Activated T-cell treated with anti-CD3 and anti-CD28 coated beads, Interleukin-2, amount 50 U/mL, for 72 hours (primary cell): ENCODE results near the gene BRIP1. TPM values are rescaled to one million over a fixed set of nuclear protein-coding genes. Genes with fewer than 3 reads are reported as not detected.
"Not testable (repeated sequence)": the region's sequence is repeated elsewhere in the genome, so short reads cannot be mapped to it uniquely, and the experiment has no call there.

Experiments used
- ATAC-seq, 2 donors: fragments of 150-1000 bp; cut with Tn5 transposase; replicated peaks in 1 of 2; 2 replicates each; pipeline ENCODE4 v1.10.0; 2021; ENCODE audit warnings: moderate library complexity in 2 of 2, mild to moderate bottlenecking in 1 of 2
- DNase-seq, 2 donors: peaks; one replicate each; pipeline ENCODE4 v3.0.0; 2021 to 2022; ENCODE audit warnings: mixed read lengths in 1 of 2
- H3K27ac Mint-ChIP-seq: one replicate; pipeline ENCODE4 v1.8.0; 2022; ENCODE audit warnings: mild to moderate bottlenecking, moderate library complexity, mixed read lengths
- H3K27me3 Mint-ChIP-seq: one replicate; pipeline ENCODE4 v1.8.0; 2022; ENCODE audit warnings: low read depth, mixed read lengths
- H3K36me3 Mint-ChIP-seq, 2 donors: one replicate each; pipeline ENCODE4 v1.8.0; 2022; ENCODE audit warnings: mixed read lengths in 2 of 2, mild to moderate bottlenecking in 1 of 2; ENCODE audit not compliant: insufficient read depth in 2 of 2
- H3K4me1 Mint-ChIP-seq: one replicate; pipeline ENCODE4 v1.8.0; 2022; ENCODE audit warnings: low read depth, mixed read lengths
- H3K4me3 Mint-ChIP-seq, 2 donors: one replicate each; pipeline ENCODE4 v1.8.0; 2022; ENCODE audit warnings: mild to moderate bottlenecking in 2 of 2, mixed read lengths in 2 of 2, moderate library complexity in 2 of 2
- H3K9me3 Mint-ChIP-seq, 2 donors: one replicate each; pipeline ENCODE4 v1.8.0; 2022; ENCODE audit warnings: mixed read lengths in 2 of 2
- total RNA-seq, 2 donors: library from RNA; stranded (reverse); gene quantifications; one replicate each; pipeline ENCODE4 v1.2.3, GENCODE V29; 2022

BRIP1 gene
- total RNA-seq, 2 donors from 2014 or later, result 10.8 to 12.7 TPM

- Mint-ChIP-seq H3K4me3 (no peak overlapping the region), H3K27ac (no peak overlapping the region), H3K27me3 (no peaks in the 10 kb centered on the region), H3K36me3 (peaks cover 0 to 3% of the 10 kb centered on the region in 2 donors), H3K9me3 (no peaks in the 10 kb centered on the region), H3K4me1 (no peaks in the 10 kb centered on the region)
- DNase-seq (no peak), ATAC-seq (no peak)
Measured at GRCh38 chr17:61878984-61879612, 15.8 kb upstream of the BRIP1 start.

- peaks cover 0 to 6% of the 10 kb centered on the region in 2 donors for H3K36me3 Mint-ChIP-seq
- no peaks in the 10 kb centered on the region for H3K9me3 Mint-ChIP-seq
- no peak overlapping the region for H3K4me3 Mint-ChIP-seq
- ATAC-seq, result no peak
- H3K27ac Mint-ChIP-seq, result no peak overlapping the region
- H3K4me1 Mint-ChIP-seq, result no peaks in the 10 kb centered on the region
- no peak for DNase-seq
- no peaks in the 10 kb centered on the region for H3K27me3 Mint-ChIP-seq
Measured at GRCh38 chr17:61878520-61878919, 15.2 kb upstream of the BRIP1 start.

DNA sequence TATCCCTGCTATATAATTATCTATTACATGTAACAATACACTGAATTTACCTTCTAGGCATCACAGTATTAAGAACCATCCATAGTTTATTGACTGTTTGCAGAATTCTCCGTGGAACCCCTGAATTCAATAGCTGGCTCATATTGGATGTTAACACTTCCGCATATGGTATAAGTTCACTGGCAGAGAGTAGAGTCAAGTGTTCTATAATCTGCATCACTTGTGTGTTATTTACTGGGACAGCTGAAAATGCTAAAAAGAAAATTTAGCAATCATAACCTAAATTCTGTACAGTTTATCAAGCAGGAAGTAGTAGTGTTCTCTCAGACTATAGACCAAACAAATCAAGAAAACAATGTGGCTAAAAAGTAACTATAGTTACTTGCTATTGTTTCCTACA lies 14.5 kb upstream of the BRIP1 start:
- no peak for ATAC-seq

DNA sequence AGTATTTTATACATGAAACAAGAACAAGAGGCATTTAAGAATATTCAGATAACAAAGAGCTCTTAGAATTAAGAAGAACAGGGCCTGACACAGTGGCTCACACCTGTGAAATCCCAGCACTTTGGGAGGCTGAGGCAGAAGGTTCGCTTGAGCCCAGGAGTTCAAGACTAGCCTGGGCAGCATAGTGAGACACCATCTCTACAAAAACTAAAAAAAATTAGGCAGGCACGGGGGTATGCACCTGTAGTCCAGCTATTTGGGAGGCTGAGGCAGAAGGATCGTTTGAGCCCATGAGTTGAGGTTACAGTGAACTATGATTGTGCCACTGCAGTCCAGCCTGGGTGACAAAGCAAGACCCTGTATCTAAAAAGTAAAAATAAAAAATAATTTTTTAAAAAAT lies 12.5 kb upstream of the BRIP1 start:
- DNase-seq (no peak), ATAC-seq (no peak)
- Mint-ChIP-seq H3K27ac (peak overlapping the region; percentile 65), H3K4me3 (no peak overlapping the region), H3K27me3 (no peaks in the 10 kb centered on the region), H3K4me1 (no peaks in the 10 kb centered on the region), H3K36me3 (peaks cover 0 to 6% of the 10 kb centered on the region in 2 donors), H3K9me3 (no peaks in the 10 kb centered on the region)

More for the DNA sequence above, 14.5 kb upstream of the BRIP1 start:
- peaks cover 0 to 6% of the 10 kb centered on the region in 2 donors for H3K36me3 Mint-ChIP-seq
- H3K27ac Mint-ChIP-seq, result no peak overlapping the region
- H3K9me3 Mint-ChIP-seq, result no peaks in the 10 kb centered on the region
- no peaks in the 10 kb centered on the region for H3K27me3 Mint-ChIP-seq
- no peak overlapping the region for H3K4me3 Mint-ChIP-seq
- no peaks in the 10 kb centered on the region for H3K4me1 Mint-ChIP-seq
- DNase-seq, result no peak

- Mint-ChIP-seq H3K36me3 (peaks cover 0 to 5% of the 10 kb centered on the region in 2 donors), H3K9me3 (no peaks in the 10 kb centered on the region), H3K4me3 (no peak overlapping the region), H3K27me3 (no peaks in the 10 kb centered on the region), H3K4me1 (no peaks in the 10 kb centered on the region), H3K27ac (peak overlapping the region; percentile 65)
- ATAC-seq (peak; percentile 54 to 84), DNase-seq (no peak)
Measured at GRCh38 chr17:61875285-61875684, 12.0 kb upstream of the BRIP1 start.

GRCh38 chr17:61874075-61874474 lies 10.7 kb upstream of the BRIP1 start:
- no peak overlapping the region for H3K27ac Mint-ChIP-seq
- no peaks in the 10 kb centered on the region for H3K9me3 Mint-ChIP-seq
- no peaks in the 10 kb centered on the region for H3K27me3 Mint-ChIP-seq
- no peak for ATAC-seq
- peaks cover 0 to 7% of the 10 kb centered on the region in 2 donors for H3K36me3 Mint-ChIP-seq
- H3K4me3 Mint-ChIP-seq, result no peak overlapping the region
- H3K4me1 Mint-ChIP-seq, result no peaks in the 10 kb centered on the region
- no peak for DNase-seq

GRCh38 chr17:61872099-61872498 lies 8.8 kb upstream of the BRIP1 start:
- H3K4me1 Mint-ChIP-seq, result no peaks in the 10 kb centered on the region
- no peaks in the 10 kb centered on the region for H3K27me3 Mint-ChIP-seq
- no peak overlapping the region for H3K27ac Mint-ChIP-seq
- ATAC-seq (no peak), DNase-seq (no peak)
- H3K4me3 Mint-ChIP-seq, result no peak overlapping the region
- H3K36me3 Mint-ChIP-seq, result peaks cover 0 to 8% of the 10 kb centered on the region in 2 donors
- no peaks in the 10 kb centered on the region for H3K9me3 Mint-ChIP-seq

GRCh38 chr17:61869138-61869537 lies 5.8 kb upstream of the BRIP1 start:
- Mint-ChIP-seq H3K4me1 (peaks cover 4% of the 10 kb centered on the region), H3K9me3 (no peaks in the 10 kb centered on the region), H3K4me3 (no peak overlapping the region), H3K36me3 (peaks cover 0 to 9% of the 10 kb centered on the region in 2 donors), H3K27ac (no peak overlapping the region), H3K27me3 (no peaks in the 10 kb centered on the region)
- DNase-seq (no peak), ATAC-seq (no peak)

- Mint-ChIP-seq H3K4me3 (no peak overlapping the region), H3K36me3 (peaks cover 0 to 5% of the 10 kb centered on the region in 2 donors), H3K27me3 (no peaks in the 10 kb centered on the region), H3K27ac (no peak overlapping the region), H3K9me3 (no peaks in the 10 kb centered on the region), H3K4me1 (peaks cover 11% of the 10 kb centered on the region)
- ATAC-seq, result no peak
- no peak for DNase-seq
Measured at GRCh38 chr17:61868074-61868473, 4.7 kb upstream of the BRIP1 start.

DNA sequence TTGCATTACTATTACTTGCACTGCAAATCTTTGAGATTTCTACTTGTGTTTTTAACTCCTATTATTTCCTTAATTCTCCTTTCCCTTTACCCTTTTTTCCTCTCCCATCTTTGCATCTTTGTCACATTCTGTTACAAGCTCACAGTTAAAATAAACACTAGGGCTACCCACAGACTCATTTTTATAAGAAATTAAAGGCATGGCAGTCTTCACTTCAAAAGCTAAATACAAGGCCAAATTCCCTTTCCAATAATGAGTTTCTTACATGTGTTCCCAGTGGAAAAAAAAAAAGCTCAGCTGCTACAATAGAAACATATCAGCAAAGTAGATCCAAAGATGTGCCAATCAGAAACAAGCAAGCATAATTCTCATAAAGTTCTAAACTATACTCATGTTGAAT lies 3.7 kb upstream of the BRIP1 start:
- Mint-ChIP-seq H3K27ac (no peak overlapping the region), H3K4me1 (peaks cover 18% of the 10 kb centered on the region), H3K27me3 (no peaks in the 10 kb centered on the region), H3K4me3 (no peak overlapping the region), H3K36me3 (peaks cover 2 to 5% of the 10 kb centered on the region in 2 donors), H3K9me3 (no peaks in the 10 kb centered on the region)
- DNase-seq (no peak), ATAC-seq (no peak)

DNA sequence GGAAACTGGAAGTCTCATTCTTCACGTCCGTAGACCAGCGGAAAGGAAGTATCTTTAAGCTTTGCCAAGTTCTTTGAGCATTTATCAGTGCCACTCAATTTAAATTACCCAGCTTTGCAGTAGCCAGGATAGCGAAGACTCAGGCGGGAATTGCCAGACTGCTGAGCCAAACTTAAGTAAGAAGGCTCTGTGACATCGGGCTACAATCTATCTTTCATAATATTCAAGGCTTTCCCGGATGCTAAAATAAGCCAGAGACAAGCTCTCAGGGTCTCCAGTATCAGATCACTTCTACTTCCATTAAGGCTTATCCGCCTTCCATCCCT lies 436 bp upstream of the BRIP1 start:
- Mint-ChIP-seq H3K27me3 (no peaks in the 10 kb centered on the region), H3K27ac (peak overlapping the region; percentile 91), H3K4me3 (peak overlapping the region; percentile 97 to 98), H3K4me1 (peaks cover 39% of the 10 kb centered on the region), H3K9me3 (no peaks in the 10 kb centered on the region), H3K36me3 (peaks cover 2 to 8% of the 10 kb centered on the region in 2 donors)
- DNase-seq, result no peak
- no peak for ATAC-seq

DNA sequence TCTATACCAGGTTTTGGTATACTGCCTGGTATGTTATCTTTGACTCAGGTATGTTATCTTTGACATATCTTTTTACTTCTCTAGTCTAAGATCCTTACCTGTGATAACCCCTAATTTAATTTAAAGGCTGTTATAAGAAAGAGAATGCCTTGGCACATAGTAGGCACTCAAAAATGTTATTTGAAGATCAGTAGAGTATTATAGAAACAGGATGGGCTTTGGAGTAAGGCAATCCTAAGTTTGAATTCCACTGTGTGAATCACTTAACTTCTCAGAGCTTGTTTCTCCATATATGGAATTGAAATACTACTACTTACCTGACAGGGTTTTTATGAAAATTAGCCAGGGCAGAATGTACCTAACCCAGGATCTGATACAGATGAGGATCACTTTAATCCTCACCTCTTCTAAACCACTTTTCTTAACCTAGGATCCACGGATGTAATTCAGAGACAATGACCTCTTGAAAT lies 1.2 kb downstream of the BRIP1 start:
- Mint-ChIP-seq H3K36me3 (peaks cover 2 to 8% of the 10 kb centered on the region in 2 donors), H3K4me1 (peaks cover 39% of the 10 kb centered on the region), H3K9me3 (no peaks in the 10 kb centered on the region), H3K27ac (peak overlapping the region; percentile 91), H3K27me3 (no peaks in the 10 kb centered on the region), H3K4me3 (peak overlapping the region; percentile 97 to 98)
- no peak for DNase-seq
- no peak for ATAC-seq

- not testable (repeated sequence) for ATAC-seq, H3K4me3 Mint-ChIP-seq, H3K27me3 Mint-ChIP-seq, H3K9me3 Mint-ChIP-seq, DNase-seq, H3K27ac Mint-ChIP-seq
- peaks cover 8 to 12% of the 10 kb centered on the region in 2 donors for H3K36me3 Mint-ChIP-seq
- H3K4me1 Mint-ChIP-seq, result peaks cover 39% of the 10 kb centered on the region
Measured at GRCh38 chr17:61860397-61860796, 2.9 kb downstream of the BRIP1 start.

GRCh38 chr17:61856035-61856434 lies 7.3 kb downstream of the BRIP1 start:
- no peak overlapping the region for H3K4me3 Mint-ChIP-seq
- no peaks in the 10 kb centered on the region for H3K9me3 Mint-ChIP-seq
- no peaks in the 10 kb centered on the region for H3K27me3 Mint-ChIP-seq
- ATAC-seq (no peak), DNase-seq (no peak)
- peaks cover 11% of the 10 kb centered on the region for H3K4me1 Mint-ChIP-seq
- no peak overlapping the region for H3K27ac Mint-ChIP-seq
- H3K36me3 Mint-ChIP-seq, result peaks cover 8 to 25% of the 10 kb centered on the region in 2 donors
